Skeletal muscle tissue (tissue), 4 donors: ENCODE measurements around the gene TXK. TPM values are rescaled to one million over a fixed set of nuclear protein-coding genes. Genes with fewer than 3 reads are reported as not detected.
A peak's percentile ranks its signal among the peaks of the same experiment; 100 is the strongest.

ENCODE experiments used
- H3K27ac ChIP-seq: one replicate; pipeline ENCODE4 v1.7.0; 2013; ENCODE audit warnings: mild to moderate bottlenecking, low read depth, low read length, inconsistent platforms
- H3K27me3 ChIP-seq, 3 donors: one replicate each; pipeline ENCODE4 v1.7.0; 2013; ENCODE audit warnings: low read length in 3 of 3; ENCODE audit not compliant: control insufficient read depth in 3 of 3, insufficient read depth in 3 of 3
- H3K36me3 ChIP-seq, 3 donors: one replicate each; pipeline ENCODE4 v1.7.0; 2013; ENCODE audit warnings: low read length in 3 of 3; ENCODE audit not compliant: control insufficient read depth in 3 of 3, insufficient read depth in 3 of 3
- H3K4me1 ChIP-seq, 3 donors: one replicate each; pipeline ENCODE4 v1.7.0; 2013; ENCODE audit warnings: low read length in 3 of 3, mild to moderate bottlenecking in 3 of 3; ENCODE audit not compliant: control insufficient read depth in 3 of 3, insufficient read depth in 3 of 3
- H3K4me3 ChIP-seq, 3 donors: one replicate each; pipeline ENCODE4 v1.7.0; 2013; ENCODE audit warnings: low read length in 3 of 3
- H3K9ac ChIP-seq, 3 donors: one replicate each; pipeline ENCODE4 v1.7.0; 2013; ENCODE audit warnings: low read length in 3 of 3, mild to moderate bottlenecking in 3 of 3, moderate library complexity in 2 of 3, low read depth in 1 of 3
- H3K9me3 ChIP-seq, 3 donors: one replicate each; pipeline ENCODE4 v1.7.0; 2013; ENCODE audit warnings: low read length in 3 of 3; ENCODE audit not compliant: control insufficient read depth in 3 of 3
- total RNA-seq: library from RNA; depleted of rRNA; stranded (reverse); fragments of >200 nt; gene quantifications from one replicate; pipeline ENCODE4 v1.2.3, GENCODE V29; 2014
- donor health status: Osteomylitis.

TXK gene
- total RNA-seq, 1 donor from 2014 or later, result 0.52 TPM

DNA sequence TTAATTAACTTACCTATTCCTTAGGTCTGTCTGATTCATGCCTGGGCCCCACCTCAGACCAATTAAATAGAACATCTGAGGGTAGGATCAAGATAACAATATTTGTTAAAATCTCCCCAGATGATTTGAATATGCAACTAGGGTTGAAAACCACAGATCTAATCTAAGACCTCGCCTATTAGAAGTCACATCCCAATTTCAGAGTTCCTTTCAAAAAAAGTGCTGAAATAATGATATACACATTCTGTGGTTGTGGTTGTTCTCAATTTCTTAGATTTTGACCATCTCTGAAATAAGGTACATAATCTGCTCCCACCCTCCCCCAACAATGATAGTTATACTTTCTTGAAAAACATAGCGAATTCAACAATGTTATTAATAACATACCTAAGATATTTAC, 89.8 kb downstream of the TXK start:
- H3K9me3 ChIP-seq, result no peaks in the 10 kb centered on the region
- no peaks in the 10 kb centered on the region for H3K36me3 ChIP-seq
- no peaks in the 10 kb centered on the region for H3K27me3 ChIP-seq

DNA sequence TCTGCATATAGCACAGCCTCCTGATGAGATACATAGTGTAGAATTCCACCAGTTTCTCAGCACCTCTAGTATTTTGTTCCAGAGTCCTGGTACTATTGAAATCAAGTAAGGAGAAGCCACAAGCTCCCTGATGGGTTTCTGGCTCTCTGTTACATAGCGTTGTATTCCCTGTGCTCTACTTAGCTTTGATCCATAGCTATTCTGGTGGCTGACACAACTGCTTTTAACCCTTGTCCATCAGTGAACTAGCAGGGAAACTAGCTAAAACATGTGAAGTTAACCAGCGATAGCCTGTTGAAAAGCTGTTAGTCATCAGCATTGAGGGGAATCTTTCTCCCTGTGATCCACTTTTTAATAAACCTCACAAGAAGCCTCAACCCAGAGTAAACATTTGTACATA, 90.5 kb downstream of the TXK start:
- Histone ChIP-seq H3K27ac (no peak overlapping the region), H3K36me3 (no peaks in the 10 kb centered on the region), H3K4me3 (no peak overlapping the region), H3K4me1 (peaks cover 20 to 23% (median 22%) of the 10 kb centered on the region in 3 donors), H3K9ac (no peak overlapping the region), H3K27me3 (no peaks in the 10 kb centered on the region), H3K9me3 (no peaks in the 10 kb centered on the region)

More for the DNA sequence above, 89.8 kb downstream of the TXK start:
- no peak overlapping the region for H3K27ac ChIP-seq
- H3K9ac ChIP-seq, result no peak overlapping the region
- H3K4me1 ChIP-seq, result peaks cover 20 to 23% (median 22%) of the 10 kb centered on the region in 3 donors
- no peak overlapping the region for H3K4me3 ChIP-seq

DNA sequence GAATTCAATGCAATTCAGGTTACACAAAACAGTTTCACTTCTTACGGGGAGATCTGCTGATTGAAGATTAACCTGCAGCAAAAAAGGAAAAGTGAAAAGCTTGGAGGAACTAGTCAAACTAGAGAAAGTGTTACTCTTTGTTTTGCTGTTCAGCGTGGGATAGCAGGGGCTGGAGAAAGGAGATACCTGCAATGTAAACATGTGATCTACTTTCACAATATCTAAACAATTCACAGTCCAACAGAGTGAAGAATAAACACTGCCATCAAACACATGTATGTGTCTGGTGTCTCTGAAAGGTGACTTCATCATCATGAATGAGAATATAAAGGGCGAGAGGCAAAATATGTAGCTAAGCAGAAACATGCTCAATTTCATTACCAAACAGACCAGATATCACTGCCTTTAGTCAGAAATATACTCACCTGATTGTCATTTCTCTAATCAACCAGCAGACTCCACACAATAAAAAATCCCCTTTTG, 91.0 kb downstream of the TXK start:
- Histone ChIP-seq H3K9me3 (no peaks in the 10 kb centered on the region), H3K36me3 (no peaks in the 10 kb centered on the region), H3K4me1 (peaks cover 19% of the 10 kb centered on the region in 3 donors), H3K4me3 (no peak overlapping the region), H3K27me3 (no peaks in the 10 kb centered on the region), H3K9ac (peak overlapping the region in 1 of 3 donors; percentile 0), H3K27ac (no peak overlapping the region)

DNA sequence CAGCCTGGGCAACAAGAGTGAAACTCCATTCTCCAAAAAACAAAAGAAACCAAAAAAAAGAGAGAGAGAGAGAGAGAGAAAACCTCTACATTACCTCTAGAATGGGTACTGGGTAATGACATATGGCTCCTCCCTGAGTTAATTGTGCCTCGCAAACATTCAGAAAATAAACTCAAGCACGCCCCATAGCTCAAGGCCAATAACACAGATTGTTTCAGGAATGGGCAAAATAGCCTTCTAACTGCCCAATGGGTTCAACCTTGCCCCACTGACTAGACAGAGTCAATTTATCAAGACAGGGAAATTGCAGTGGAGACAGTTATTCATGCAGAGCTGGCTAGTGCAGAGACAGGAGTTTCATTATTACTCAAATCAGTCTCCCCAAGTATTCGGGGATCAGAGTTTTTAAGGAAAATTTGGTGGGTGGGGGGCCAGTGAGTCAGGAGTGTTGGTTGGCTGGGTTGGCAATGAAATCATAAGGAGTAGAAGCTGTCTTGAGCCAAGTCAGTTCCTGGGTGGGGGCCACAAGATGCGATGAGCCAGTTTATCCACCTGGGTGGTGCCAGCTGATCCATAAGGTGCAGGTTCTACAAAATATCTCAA, 92.4 kb downstream of the TXK start:
- no peaks in the 10 kb centered on the region for H3K36me3 ChIP-seq
- peaks cover 5 to 7% (median 6%) of the 10 kb centered on the region in 3 donors for H3K4me1 ChIP-seq
- no peaks in the 10 kb centered on the region for H3K27me3 ChIP-seq
- H3K4me3 ChIP-seq, result no peak overlapping the region
- no peaks in the 10 kb centered on the region for H3K9me3 ChIP-seq
- no peak overlapping the region for H3K9ac ChIP-seq
- H3K27ac ChIP-seq, result no peak overlapping the region

DNA sequence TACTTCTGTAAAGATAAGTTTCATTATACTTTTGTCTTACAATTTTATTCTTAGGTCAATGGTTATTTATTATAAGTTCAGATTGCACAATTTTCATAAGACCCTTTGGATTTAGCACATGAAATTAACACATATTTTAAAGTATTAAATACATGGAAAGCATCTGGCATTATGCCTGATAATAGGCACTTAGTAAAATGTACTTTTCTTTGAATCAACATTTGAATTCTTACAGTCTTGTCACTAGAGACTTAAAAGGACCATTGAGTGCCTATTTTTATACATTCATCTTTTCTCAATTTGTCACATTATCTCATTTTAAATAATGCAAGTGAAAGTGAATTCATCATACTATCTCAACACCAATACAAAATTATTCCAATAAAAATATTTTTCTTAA, 94.5 kb downstream of the TXK start:
- H3K4me1 ChIP-seq, result peaks cover 0 to 7% (median 2%) of the 10 kb centered on the region in 3 donors
- H3K4me3 ChIP-seq, result no peak overlapping the region
- no peak overlapping the region for H3K9ac ChIP-seq
- H3K27ac ChIP-seq, result no peak overlapping the region
- no peaks in the 10 kb centered on the region for H3K27me3 ChIP-seq
- no peaks in the 10 kb centered on the region for H3K9me3 ChIP-seq
- no peaks in the 10 kb centered on the region for H3K36me3 ChIP-seq

DNA sequence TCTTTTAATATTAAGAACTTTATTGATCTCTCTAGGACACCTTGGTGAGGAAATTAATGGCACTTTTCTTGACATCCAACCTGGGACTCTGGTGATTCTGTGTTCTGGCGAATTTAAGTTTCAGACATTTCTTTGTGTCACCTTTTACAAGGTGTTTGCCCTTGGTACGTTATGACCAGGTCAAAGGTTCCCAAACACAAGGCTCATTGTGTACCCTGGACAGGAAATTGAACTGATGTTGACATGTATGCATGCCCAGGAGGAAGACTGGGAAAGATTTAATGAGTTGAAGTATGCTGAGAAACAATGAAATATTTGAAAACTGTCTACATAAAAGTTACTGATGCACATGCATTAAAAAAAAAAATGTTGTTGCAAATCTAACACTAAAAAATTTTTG, 95.4 kb downstream of the TXK start:
- Histone ChIP-seq H3K36me3 (no peaks in the 10 kb centered on the region), H3K27me3 (no peaks in the 10 kb centered on the region), H3K9ac (no peak overlapping the region), H3K4me3 (no peak overlapping the region), H3K27ac (no peak overlapping the region), H3K4me1 (peaks cover 0 to 7% (median 2%) of the 10 kb centered on the region in 3 donors), H3K9me3 (no peaks in the 10 kb centered on the region)

DNA sequence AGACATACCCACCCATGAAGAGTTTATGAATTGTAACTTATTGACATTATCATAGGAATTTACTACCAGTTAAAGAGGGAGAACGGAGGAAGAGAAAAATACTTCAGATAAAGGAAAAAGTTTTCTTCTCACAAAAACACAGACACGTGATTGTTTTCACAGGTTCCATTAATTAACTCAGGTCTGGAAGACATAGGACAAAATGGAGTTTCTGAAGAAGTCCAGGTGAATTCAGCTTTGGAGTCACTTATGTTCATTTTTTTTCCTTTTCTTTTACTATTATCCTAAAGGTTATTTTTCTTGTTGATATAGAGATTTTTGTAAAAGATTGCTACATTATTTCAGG, 97.0 kb downstream of the TXK start:
- Histone ChIP-seq H3K9me3 (no peaks in the 10 kb centered on the region), H3K27me3 (no peaks in the 10 kb centered on the region), H3K4me1 (peaks cover 2 to 13% (median 7%) of the 10 kb centered on the region in 3 donors), H3K36me3 (no peaks in the 10 kb centered on the region), H3K27ac (no peak overlapping the region), H3K9ac (no peak overlapping the region), H3K4me3 (no peak overlapping the region)

DNA sequence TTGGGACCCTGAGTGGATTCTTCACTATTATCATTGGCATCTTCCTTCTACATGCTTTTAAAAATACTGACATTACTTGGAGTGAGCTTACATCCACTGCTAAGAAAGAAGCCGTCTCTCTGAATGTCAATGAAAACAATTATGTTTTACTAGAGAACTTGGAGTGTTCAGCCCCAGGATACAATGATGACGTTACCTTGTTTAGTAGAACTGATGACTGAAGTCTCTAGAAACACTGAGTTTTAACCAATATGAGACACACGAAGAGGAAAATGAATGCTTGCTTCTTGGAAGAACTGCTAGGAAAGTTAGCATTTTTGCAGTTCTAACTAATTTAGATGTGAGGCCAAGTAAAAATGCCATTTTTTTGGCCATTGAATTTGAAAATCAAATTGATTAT, 98.1 kb downstream of the TXK start:
- H3K4me3 ChIP-seq, result no peak overlapping the region
- peaks cover 2 to 13% (median 7%) of the 10 kb centered on the region in 3 donors for H3K4me1 ChIP-seq
- no peaks in the 10 kb centered on the region for H3K9me3 ChIP-seq
- no peak overlapping the region for H3K27ac ChIP-seq
- no peaks in the 10 kb centered on the region for H3K27me3 ChIP-seq
- H3K9ac ChIP-seq, result no peak overlapping the region
- no peaks in the 10 kb centered on the region for H3K36me3 ChIP-seq

DNA sequence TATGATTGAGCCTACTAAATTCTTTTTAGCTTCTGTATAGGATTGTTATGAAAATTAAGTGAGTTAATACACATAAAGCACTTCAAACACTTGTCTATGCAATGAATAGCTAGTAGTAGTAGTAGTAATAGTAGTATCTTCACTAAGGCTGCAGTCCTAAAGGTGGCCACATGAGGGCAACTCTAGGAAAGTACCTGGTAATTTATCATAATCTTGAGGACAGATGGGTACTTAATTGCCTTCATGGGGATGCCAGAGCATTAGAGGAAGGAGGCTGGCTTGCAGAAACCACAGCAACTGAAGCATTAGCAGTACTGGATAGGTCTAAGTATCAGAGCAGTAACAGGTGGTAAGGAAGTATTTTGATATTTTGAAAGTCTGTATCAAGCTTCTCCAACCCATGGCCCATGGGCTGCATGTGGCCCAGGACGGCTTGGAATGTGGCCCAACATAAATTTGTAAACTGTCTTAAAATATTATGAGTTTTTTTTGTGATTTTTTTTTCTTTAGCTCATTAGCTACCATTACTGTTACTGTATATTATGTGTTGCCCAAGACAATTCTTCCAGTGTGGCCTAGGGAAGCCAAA, 100.1 kb downstream of the TXK start:
- H3K9ac ChIP-seq, result no peak overlapping the region
- no peak overlapping the region for H3K4me3 ChIP-seq
- no peaks in the 10 kb centered on the region for H3K9me3 ChIP-seq
- H3K36me3 ChIP-seq, result no peaks in the 10 kb centered on the region
- H3K27me3 ChIP-seq, result no peaks in the 10 kb centered on the region
- peaks cover 2 to 13% (median 7%) of the 10 kb centered on the region in 3 donors for H3K4me1 ChIP-seq
- H3K27ac ChIP-seq, result no peak overlapping the region

DNA sequence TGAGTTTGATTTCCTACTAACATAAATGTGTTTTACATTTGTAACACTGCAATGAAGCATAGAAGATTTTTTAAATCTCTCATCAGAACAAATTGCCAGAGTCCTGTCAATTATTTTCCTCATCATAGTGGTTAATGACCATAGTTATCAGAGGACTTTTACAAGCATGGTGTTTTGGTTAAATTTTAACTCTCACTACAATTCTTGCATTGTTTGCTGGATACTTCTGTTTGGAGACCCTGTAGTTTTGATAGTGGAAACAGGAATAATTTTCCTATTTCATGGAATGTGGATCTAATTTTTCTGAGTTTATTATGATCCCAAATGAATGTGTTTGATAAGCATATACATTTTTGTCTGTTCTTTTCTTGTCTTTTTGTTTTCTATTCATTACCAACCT, 100.6 kb downstream of the TXK start:
- H3K36me3 ChIP-seq, result no peaks in the 10 kb centered on the region
- no peaks in the 10 kb centered on the region for H3K9me3 ChIP-seq
- peaks cover 2 to 13% (median 7%) of the 10 kb centered on the region in 3 donors for H3K4me1 ChIP-seq
- H3K27me3 ChIP-seq, result no peaks in the 10 kb centered on the region
- no peak overlapping the region for H3K9ac ChIP-seq
- H3K27ac ChIP-seq, result no peak overlapping the region
- no peak overlapping the region for H3K4me3 ChIP-seq
